Activated gamma-delta T cell treated with anti-CD3 and anti-CD28 coated beads, Interleukin-2, amount 50 U/mL, for 16 hours (primary cell): Measurements from ENCODE around the gene TCEANC.
"Not testable (repeated sequence)": the region's sequence is repeated elsewhere in the genome, so short reads cannot be mapped to it uniquely, and the experiment has no call there.

Experiments
- DNase-seq: peaks from one replicate; pipeline ENCODE4 v3.0.0-alpha.2; 2020; ENCODE audit warnings: low read depth

The TCEANC gene

GRCh38 chrX:13652850-13653693 lies at the start of gene TCEANC:
TSS of gene TCEANC (plus strand) at chrX:13653141. CDS start at chrX:13662509, 9,368 bp downstream.
- DNase-seq = peak; percentile 94

GRCh38 chrX:13605611-13606010 lies 47.3 kb upstream of the TCEANC start:
- no peak for DNase-seq

- no peak for DNase-seq
These were observed 45.5 kb upstream of the TCEANC start for GRCh38 chrX:13607331-13607995.

GRCh38 chrX:13607996-13608365 lies 45.0 kb upstream of the TCEANC start:
- no peak for DNase-seq

DNA sequence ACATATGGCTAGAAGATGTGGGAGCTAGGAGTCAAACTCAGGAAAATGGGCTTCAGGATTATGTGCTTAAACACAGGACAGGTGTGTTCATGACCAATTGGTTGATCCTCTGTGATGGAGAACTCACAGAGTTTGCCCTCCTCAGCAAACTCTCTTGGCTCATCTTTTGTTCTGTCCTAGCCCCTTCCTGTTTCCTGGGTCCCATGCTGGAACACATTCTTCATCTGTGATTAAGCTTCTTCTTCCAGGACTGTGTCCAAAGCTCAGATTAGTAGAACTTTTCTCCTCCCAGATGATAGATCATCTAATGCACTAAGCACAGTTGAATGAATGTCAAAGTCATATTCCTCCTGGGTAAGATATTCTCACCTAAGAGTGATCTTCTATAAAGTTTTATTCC lies 38.8 kb upstream of the TCEANC start:
- DNase-seq = no peak

GRCh38 chrX:13620207-13620606 lies 32.7 kb upstream of the TCEANC start:
- no peak for DNase-seq

GRCh38 chrX:13622401-13622964 lies 30.5 kb upstream of the TCEANC start:
- DNase-seq = no peak

GRCh38 chrX:13627306-13627705 lies 25.6 kb upstream of the TCEANC start:
- no peak for DNase-seq

- DNase-seq = not testable (repeated sequence)
These were observed 15.7 kb upstream of the TCEANC start for GRCh38 chrX:13637224-13637623.

GRCh38 chrX:13638021-13638420 lies 14.9 kb upstream of the TCEANC start:
- no peak for DNase-seq

DNA sequence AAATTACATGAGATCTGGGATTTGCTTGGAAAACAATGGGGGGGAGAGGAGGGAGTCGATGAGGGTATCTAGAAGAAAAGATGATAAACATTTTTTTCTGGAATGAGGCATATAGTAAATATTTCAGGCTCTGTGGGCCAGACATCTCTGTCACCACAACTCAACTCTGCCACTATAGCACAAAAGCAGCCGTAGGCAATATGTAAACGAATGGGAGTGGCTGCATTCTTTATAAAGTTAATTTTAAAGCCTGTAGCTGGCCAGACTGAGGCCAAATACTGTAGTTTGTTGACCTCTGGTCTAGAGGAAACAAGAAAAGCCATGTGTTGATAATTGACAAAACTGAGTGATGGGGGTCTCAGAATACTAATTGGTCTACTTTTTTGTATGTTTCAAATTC lies 14.1 kb upstream of the TCEANC start:
- no peak for DNase-seq

GRCh38 chrX:13641684-13642083 lies 11.3 kb upstream of the TCEANC start:
- DNase-seq = not testable (repeated sequence)

- DNase-seq = no peak
These were observed 7.3 kb upstream of the TCEANC start for GRCh38 chrX:13645464-13646153.

DNA sequence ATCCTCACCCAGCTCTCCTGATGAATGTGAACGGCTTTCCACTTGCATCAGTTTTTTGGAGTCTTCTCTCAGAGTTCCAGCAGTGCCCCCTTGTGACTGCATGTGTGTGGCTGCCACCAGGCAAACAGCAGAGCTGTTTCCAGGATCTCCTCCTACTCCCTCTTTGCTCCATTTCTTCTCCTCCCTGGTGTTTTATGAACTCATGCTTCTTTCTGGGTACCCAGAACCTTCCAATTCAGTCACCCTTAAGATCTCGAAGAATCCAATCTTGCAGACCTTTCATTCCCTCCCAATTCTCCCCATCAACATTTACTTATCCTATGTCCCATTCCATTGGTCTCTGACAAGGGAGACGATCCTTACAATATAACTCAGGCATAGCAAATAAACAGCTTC lies 6.8 kb upstream of the TCEANC start:
- DNase-seq = no peak

GRCh38 chrX:13647709-13648212 lies 5.2 kb upstream of the TCEANC start:
- peak; percentile 38 for DNase-seq

GRCh38 chrX:13648336-13648735 lies 4.6 kb upstream of the TCEANC start:
- not testable (repeated sequence) for DNase-seq

GRCh38 chrX:13649838-13650237 lies 3.1 kb upstream of the TCEANC start:
- no peak for DNase-seq

DNA sequence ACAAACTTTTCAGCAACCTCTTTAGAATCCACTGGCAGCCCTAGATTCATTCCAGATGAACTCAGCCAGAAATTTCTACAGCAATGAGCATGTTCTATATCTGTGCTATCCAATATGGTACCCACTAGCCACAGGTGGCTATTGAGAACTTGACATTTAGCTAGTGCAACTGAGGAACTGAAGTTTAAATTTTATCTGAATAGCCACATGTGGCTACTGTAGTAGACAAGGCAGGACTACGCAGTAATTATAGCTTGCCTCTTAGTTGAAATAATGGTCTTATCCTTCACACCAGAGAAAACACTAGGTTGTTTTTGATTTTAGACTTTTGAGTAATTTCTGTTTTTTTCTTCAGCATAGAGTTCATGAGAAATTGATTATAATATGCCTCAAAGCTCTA lies 2.6 kb upstream of the TCEANC start:
- DNase-seq = no peak

DNA sequence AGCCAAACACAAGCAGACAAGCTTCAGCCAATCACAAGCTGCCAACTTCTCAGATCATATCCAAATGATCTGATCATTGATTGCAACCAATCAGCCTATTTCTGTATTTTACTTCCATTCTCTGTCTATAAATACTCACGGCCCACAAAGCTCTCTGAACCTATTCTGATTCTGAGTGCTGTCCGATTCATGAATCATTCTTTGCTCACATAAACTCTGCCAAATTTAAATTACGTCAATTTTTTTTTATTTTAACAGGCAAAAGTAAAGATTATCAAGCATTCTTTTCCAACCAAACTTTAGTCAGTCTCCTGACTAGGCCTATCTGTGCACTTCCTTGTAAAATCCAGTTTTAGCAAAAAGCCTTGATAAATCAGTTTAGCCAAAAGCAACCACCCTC lies 1.8 kb upstream of the TCEANC start:
- DNase-seq = no peak

- no peak for DNase-seq
These were observed 601 bp upstream of the TCEANC start for GRCh38 chrX:13652287-13652793.

DNA sequence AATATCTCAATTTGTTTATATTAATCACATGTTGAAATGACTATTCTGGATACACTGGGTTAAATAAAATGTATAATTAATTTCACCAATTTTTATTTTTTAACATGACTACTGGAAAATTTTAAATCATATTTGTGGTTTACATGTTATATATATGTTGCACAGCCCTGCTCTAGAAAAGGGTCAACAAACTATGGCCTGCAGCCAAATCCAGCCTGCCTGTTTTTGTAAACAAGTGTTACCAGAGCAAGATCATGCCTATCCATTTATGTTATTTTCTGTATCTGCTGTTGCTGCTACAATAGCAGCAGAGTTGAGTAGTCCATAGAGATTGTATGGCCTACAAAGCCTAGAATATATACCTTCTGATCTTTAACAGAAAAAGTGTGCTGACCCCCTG lies 1.2 kb downstream of the TCEANC start:
- no peak for DNase-seq

DNA sequence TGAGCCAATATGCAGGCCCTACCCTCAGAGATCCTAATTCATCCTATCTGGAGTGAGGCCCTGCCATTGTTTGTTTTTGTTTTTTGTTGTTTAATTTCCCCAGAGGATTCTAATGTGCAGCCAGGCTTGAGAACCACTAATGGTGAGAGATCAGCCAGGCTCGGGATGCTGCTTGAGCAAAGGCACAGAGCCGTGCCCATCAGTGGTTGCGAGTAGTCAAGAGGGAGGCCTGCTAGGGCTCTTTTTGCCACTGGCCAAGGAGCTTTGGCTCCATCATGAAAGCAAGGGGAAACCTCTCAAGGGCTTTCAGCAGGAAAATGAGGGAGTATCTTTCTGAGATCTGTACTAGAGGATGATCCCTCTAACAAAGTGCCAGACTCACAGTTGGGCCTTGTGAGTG lies 2.7 kb downstream of the TCEANC start:
- no peak for DNase-seq
